ENCODE results near the gene KIF21B.

KIF21B gene

GRCh38 chr1:201017828-201018163 is 5.7 kb downstream of the KIF21B start:
- DNase-seq, result no peak

GRCh38 chr1:201016943-201017827 is 6.3 kb downstream of the KIF21B start:
- DNase-seq, result no peak

GRCh38 chr1:201016211-201016651 is 7.3 kb downstream of the KIF21B start:
- DNase-seq, result no peak

GRCh38 chr1:201015551-201016091 is 7.9 kb downstream of the KIF21B start:
- DNase-seq, result no peak

- DNase-seq, result no peak
Measured at GRCh38 chr1:201014816-201015200, 8.7 kb downstream of the KIF21B start.

GRCh38 chr1:201013991-201014815 is 9.3 kb downstream of the KIF21B start:
- DNase-seq, result no peak

GRCh38 chr1:201013031-201013485 is 10.5 kb downstream of the KIF21B start:
- DNase-seq, result no peak

GRCh38 chr1:201011616-201012015 is 11.9 kb downstream of the KIF21B start:
- DNase-seq, result no peak

GRCh38 chr1:201009962-201010645 is 13.4 kb downstream of the KIF21B start:
- DNase-seq, result no peak

GRCh38 chr1:201008666-201009360 is 14.7 kb downstream of the KIF21B start:
- no peak for DNase-seq

- no peak for DNase-seq
Measured at GRCh38 chr1:201007481-201007880, 16.0 kb downstream of the KIF21B start.

GRCh38 chr1:201006450-201006849 is 17.1 kb downstream of the KIF21B start:
- no peak for DNase-seq

GRCh38 chr1:201004732-201005131 is 18.8 kb downstream of the KIF21B start:
- DNase-seq, result no peak

GRCh38 chr1:201004154-201004553 is 19.4 kb downstream of the KIF21B start:
- no peak for DNase-seq

GRCh38 chr1:201002510-201002909 is 21.0 kb downstream of the KIF21B start:
- no peak for DNase-seq

GRCh38 chr1:201001962-201002361 is 21.6 kb downstream of the KIF21B start:
- DNase-seq, result no peak

- DNase-seq, result no peak
Measured at GRCh38 chr1:201000391-201000790, 23.1 kb downstream of the KIF21B start.

GRCh38 chr1:200999667-201000066 is 23.8 kb downstream of the KIF21B start:
- DNase-seq, result no peak

- DNase-seq, result no peak
Measured at GRCh38 chr1:200998323-200998722, 25.2 kb downstream of the KIF21B start.

GRCh38 chr1:200992382-200993048 is 31.0 kb downstream of the KIF21B start:
- DNase-seq, result no peak

GRCh38 chr1:200991097-200991614 is 32.4 kb downstream of the KIF21B start:
- no peak for DNase-seq

- no peak for DNase-seq
Measured at GRCh38 chr1:200990114-200990513, 33.4 kb downstream of the KIF21B start.

All from stimulated activated CD4-positive, alpha-beta T cell treated with anti-CD3 and anti-CD28 coated beads, Interleukin-15, amount 100 ng/mL, for 24 hours (primary cell).